GM21360 (cell line): ENCODE results near the gene ACOD1.
"Not testable (repeated sequence)": the region's sequence is repeated elsewhere in the genome, so short reads cannot be mapped to it uniquely, and the experiment has no call there.

Experiments used
- ATAC-seq: cut with Tn5 transposase; IDR thresholded peaks from one replicate; pipeline ENCODE4 v1.9.1; 2021; ENCODE audit warnings: mild to moderate bottlenecking, moderate library complexity; ENCODE audit not compliant: unreplicated experiment

The ACOD1 gene

GRCh38 chr13:76950101-76950500, 1.8 kb downstream of the ACOD1 start:
- ATAC-seq, result no peak

GRCh38 chr13:76953968-76954367, 5.7 kb downstream of the ACOD1 start:
- ATAC-seq, result no peak

- ATAC-seq, result no peak
Observed at GRCh38 chr13:76954538-76954937, 6.2 kb downstream of the ACOD1 start.

GRCh38 chr13:76955193-76955592, 6.9 kb downstream of the ACOD1 start:
- no peak for ATAC-seq

- no peak for ATAC-seq
Observed at GRCh38 chr13:76955661-76956060, 7.3 kb downstream of the ACOD1 start.

GRCh38 chr13:76958841-76959432, 10.6 kb downstream of the ACOD1 start:
- no peak for ATAC-seq

GRCh38 chr13:76959734-76960133, 11.4 kb downstream of the ACOD1 start:
- ATAC-seq, result not testable (repeated sequence)

- ATAC-seq, result no peak
Observed at GRCh38 chr13:76965759-76966421, 17.6 kb downstream of the ACOD1 start.

GRCh38 chr13:76967031-76967430, 18.7 kb downstream of the ACOD1 start:
- no peak for ATAC-seq

- no peak for ATAC-seq
Observed at GRCh38 chr13:76968041-76968440, 19.7 kb downstream of the ACOD1 start.

GRCh38 chr13:76969488-76970365, 21.4 kb downstream of the ACOD1 start:
- ATAC-seq, result no peak

GRCh38 chr13:76971215-76971614, 22.9 kb downstream of the ACOD1 start:
- peak; percentile 71 for ATAC-seq

GRCh38 chr13:76971851-76972829, 23.8 kb downstream of the ACOD1 start:
- no peak for ATAC-seq

GRCh38 chr13:76973920-76974617, 25.8 kb downstream of the ACOD1 start:
- ATAC-seq, result no peak

GRCh38 chr13:76974618-76974975, 26.3 kb downstream of the ACOD1 start:
- no peak for ATAC-seq

- ATAC-seq, result no peak
Observed at GRCh38 chr13:76975863-76976262, 27.6 kb downstream of the ACOD1 start.

- ATAC-seq, result no peak
Observed at GRCh38 chr13:76976490-76976889, 28.2 kb downstream of the ACOD1 start.

- no peak for ATAC-seq
Observed at GRCh38 chr13:76976929-76977328, 28.6 kb downstream of the ACOD1 start.

GRCh38 chr13:76980075-76980718, 31.9 kb downstream of the ACOD1 start:
- ATAC-seq, result peak; percentile 100

GRCh38 chr13:76982061-76982460, 33.8 kb downstream of the ACOD1 start:
- no peak for ATAC-seq
